Uterus (tissue), 4 donors: ENCODE data around the gene EXOSC6. TPM values are rescaled to one million over a fixed set of nuclear protein-coding genes. Genes with fewer than 3 reads are reported as not detected.
"Not testable (repeated sequence)": the region's sequence is repeated elsewhere in the genome, so short reads cannot be mapped to it uniquely, and the experiment has no call there.

ENCODE experiments used
- DNase-seq, 2 donors: peaks; one replicate each; pipeline ENCODE4 v3.0.0-alpha.2; 2019 to 2020
- H3K27ac ChIP-seq, 2 donors: fragments of 200-600 bp; sonication (generic); 1 replicate in 1 of 2; 2 replicates in 1 of 2; pipeline ENCODE4 v1.5.1; 2016 to 2018
- H3K27me3 ChIP-seq, 2 donors: fragments of 200-600 bp; sonication (generic); one replicate each; pipeline ENCODE4 v1.5.1; 2018 to 2019; ENCODE audit warnings: control low read depth in 1 of 2
- H3K36me3 ChIP-seq, 2 donors: fragments of 200-600 bp; sonication (generic); one replicate each; pipeline ENCODE4 v1.5.1; 2019; ENCODE audit warnings: control low read depth in 1 of 2
- H3K4me1 ChIP-seq, 2 donors: fragments of 200-600 bp; sonication (generic); one replicate each; pipeline ENCODE4 v1.5.1; 2018 to 2019; ENCODE audit warnings: control low read depth in 1 of 2
- H3K4me3 ChIP-seq, 2 donors: fragments of 200-600 bp; sonication (generic); 1 replicate in 1 of 2; 2 replicates in 1 of 2; pipeline ENCODE4 v1.5.1; 2018 to 2019; ENCODE audit warnings: mild to moderate bottlenecking in 1 of 2
- H3K9me3 ChIP-seq, 2 donors: fragments of 200-600 bp; sonication (generic); one replicate each; pipeline ENCODE4 v1.5.1; 2019; ENCODE audit warnings: control low read depth in 1 of 2
- intact Hi-C: fragments of 100-400 bp; cut with DNase I; formaldehyde crosslinking; loops from one replicate; pipeline ENCODE4 v1.15.1; 2023; ENCODE audit warnings: low total_unique reads
- total RNA-seq, 4 donors: library from RNA; depleted of rRNA in 3 of 4; stranded (reverse); fragments of >200 nt in 3 of 4; gene quantifications; one replicate each; pipeline versions ENCODE4 v1.1.0 to v1.2.4, GENCODE V29; 2014 to 2023
- donor health status: DM: yes; HTN: yes; CAD: no.

The EXOSC6 gene
- total RNA-seq, 4 donors from 2014 or later: 8.8 to 38.0 (median 22.8) TPM

- H3K9me3 ChIP-seq, H3K27ac ChIP-seq, intact Hi-C loops, H3K36me3 ChIP-seq, DNase-seq, H3K4me1 ChIP-seq, H3K27me3 ChIP-seq, H3K4me3 ChIP-seq: not testable (repeated sequence)
These were observed 26.3 kb downstream of the EXOSC6 start for GRCh38 chr16:70225430-70225829.

GRCh38 chr16:70224645-70225044 lies 27.1 kb downstream of the EXOSC6 start:
- H3K4me1 ChIP-seq, intact Hi-C loops, H3K27ac ChIP-seq, H3K36me3 ChIP-seq, H3K9me3 ChIP-seq, DNase-seq, H3K4me3 ChIP-seq, H3K27me3 ChIP-seq: not testable (repeated sequence)

- H3K27ac ChIP-seq, H3K36me3 ChIP-seq, DNase-seq: not testable (repeated sequence)
These were observed 27.7 kb downstream of the EXOSC6 start for GRCh38 chr16:70223971-70224513.

GRCh38 chr16:70223216-70223615 lies 28.5 kb downstream of the EXOSC6 start:
- DNase-seq, H3K4me1 ChIP-seq, H3K36me3 ChIP-seq, H3K4me3 ChIP-seq, H3K27me3 ChIP-seq, H3K27ac ChIP-seq, H3K9me3 ChIP-seq, intact Hi-C loops: not testable (repeated sequence)

More at GRCh38 chr16:70223971-70224513, 27.7 kb downstream of the EXOSC6 start:
- H3K27me3 ChIP-seq, H3K4me3 ChIP-seq, H3K9me3 ChIP-seq, intact Hi-C loops, H3K4me1 ChIP-seq: not testable (repeated sequence)

- not testable (repeated sequence) for H3K36me3 ChIP-seq
These were observed 29.2 kb downstream of the EXOSC6 start for GRCh38 chr16:70222574-70222973.

GRCh38 chr16:70218586-70218985 lies 33.2 kb downstream of the EXOSC6 start:
- DNase-seq, H3K27me3 ChIP-seq, H3K9me3 ChIP-seq, H3K27ac ChIP-seq, intact Hi-C loops, H3K36me3 ChIP-seq, H3K4me1 ChIP-seq, H3K4me3 ChIP-seq: not testable (repeated sequence)

More at GRCh38 chr16:70222574-70222973, 29.2 kb downstream of the EXOSC6 start:
- H3K27ac ChIP-seq, H3K4me1 ChIP-seq, DNase-seq, H3K4me3 ChIP-seq, H3K27me3 ChIP-seq, H3K9me3 ChIP-seq, intact Hi-C loops: not testable (repeated sequence)

GRCh38 chr16:70206382-70206781 lies 45.4 kb downstream of the EXOSC6 start:
- DNase-seq, H3K9me3 ChIP-seq, H3K36me3 ChIP-seq, H3K27me3 ChIP-seq, H3K27ac ChIP-seq, H3K4me3 ChIP-seq, H3K4me1 ChIP-seq, intact Hi-C loops: not testable (repeated sequence)

GRCh38 chr16:70204668-70205405 lies 46.9 kb downstream of the EXOSC6 start:
- H3K9me3 ChIP-seq, H3K4me1 ChIP-seq, H3K27me3 ChIP-seq, DNase-seq, H3K27ac ChIP-seq, intact Hi-C loops, H3K4me3 ChIP-seq, H3K36me3 ChIP-seq: not testable (repeated sequence)

GRCh38 chr16:70204010-70204409 lies 47.7 kb downstream of the EXOSC6 start:
- H3K4me3 ChIP-seq, H3K27me3 ChIP-seq, H3K4me1 ChIP-seq, H3K9me3 ChIP-seq, H3K36me3 ChIP-seq, H3K27ac ChIP-seq, intact Hi-C loops, DNase-seq: not testable (repeated sequence)

GRCh38 chr16:70203508-70203907 lies 48.2 kb downstream of the EXOSC6 start:
- H3K9me3 ChIP-seq, DNase-seq, H3K27ac ChIP-seq, H3K4me3 ChIP-seq, H3K4me1 ChIP-seq, H3K36me3 ChIP-seq, intact Hi-C loops, H3K27me3 ChIP-seq: not testable (repeated sequence)

GRCh38 chr16:70200063-70200462 lies 51.7 kb downstream of the EXOSC6 start:
- H3K27ac ChIP-seq, H3K4me3 ChIP-seq, DNase-seq, H3K36me3 ChIP-seq, H3K4me1 ChIP-seq, intact Hi-C loops, H3K9me3 ChIP-seq, H3K27me3 ChIP-seq: not testable (repeated sequence)

GRCh38 chr16:70199170-70199569 lies 52.6 kb downstream of the EXOSC6 start:
- H3K4me3 ChIP-seq, H3K27ac ChIP-seq, H3K27me3 ChIP-seq, intact Hi-C loops, H3K4me1 ChIP-seq, H3K9me3 ChIP-seq, H3K36me3 ChIP-seq, DNase-seq: not testable (repeated sequence)

GRCh38 chr16:70198666-70199065 lies 53.1 kb downstream of the EXOSC6 start:
- intact Hi-C loops, H3K27me3 ChIP-seq, H3K4me1 ChIP-seq, H3K27ac ChIP-seq, H3K9me3 ChIP-seq, H3K36me3 ChIP-seq, DNase-seq, H3K4me3 ChIP-seq: not testable (repeated sequence)

GRCh38 chr16:70198230-70198629 lies 53.5 kb downstream of the EXOSC6 start:
- H3K27me3 ChIP-seq, intact Hi-C loops, H3K27ac ChIP-seq: not testable (repeated sequence)

More at GRCh38 chr16:70198230-70198629, 53.5 kb downstream of the EXOSC6 start:
- not testable (repeated sequence) for H3K9me3 ChIP-seq, DNase-seq, H3K4me3 ChIP-seq, H3K36me3 ChIP-seq, H3K4me1 ChIP-seq
